ENCODE results near the gene AOX1.
A peak's percentile ranks its signal among the peaks of the same experiment; 100 is the strongest.

AOX1 gene

GRCh38 chr2:200700856-200701255 is 115.0 kb downstream of the AOX1 start:
- TF ChIP-seq ZFX (IDR thresholded peaks at IDR 0.05) (no peak), CTCF (conservative IDR thresholded peaks at IDR 0.05) (no peak)
- no peak overlapping the region for H3K27ac ChIP-seq

GRCh38 chr2:200702044-200702443 is 116.2 kb downstream of the AOX1 start:
- no peak for TF ChIP-seq ZFX (IDR thresholded peaks at IDR 0.05)
- TF ChIP-seq CTCF (conservative IDR thresholded peaks at IDR 0.05): no peak
- no peak overlapping the region for H3K27ac ChIP-seq

- TF ChIP-seq CTCF (conservative IDR thresholded peaks at IDR 0.05): no peak
- TF ChIP-seq ZFX (IDR thresholded peaks at IDR 0.05): no peak
- no peak overlapping the region for H3K27ac ChIP-seq
Observed at GRCh38 chr2:200702646-200703118, 116.9 kb downstream of the AOX1 start.

- no peak overlapping the region for H3K27ac ChIP-seq
- TF ChIP-seq ZFX (IDR thresholded peaks at IDR 0.05) (no peak), CTCF (conservative IDR thresholded peaks at IDR 0.05) (peak; percentile 62)
Observed at GRCh38 chr2:200703127-200703925, 117.5 kb downstream of the AOX1 start.

- TF ChIP-seq CTCF (conservative IDR thresholded peaks at IDR 0.05) (no peak), ZFX (IDR thresholded peaks at IDR 0.05) (no peak)
- H3K27ac ChIP-seq: no peak overlapping the region
Observed at GRCh38 chr2:200703926-200704637, 118.3 kb downstream of the AOX1 start.

- TF ChIP-seq CTCF (conservative IDR thresholded peaks at IDR 0.05): no peak
- no peak for TF ChIP-seq ZFX (IDR thresholded peaks at IDR 0.05)
- H3K27ac ChIP-seq: no peak overlapping the region
Observed at GRCh38 chr2:200705305-200706041, 119.7 kb downstream of the AOX1 start.
